Measurements from ENCODE around the gene DBNDD2. TPM values are rescaled to one million over a fixed set of nuclear protein-coding genes. Genes with fewer than 3 reads are reported as not detected.

DBNDD2 gene
- total RNA-seq, 2 experiments from 2014 or later: 13.2 to 15.7 TPM

GRCh38 chr20:45440891-45441685 is 33.0 kb downstream of the DBNDD2 start:
- Mint-ChIP-seq H3K36me3 (ENCODE audit: low read depth) (no peaks in the 10 kb centered on the region), H3K27ac (no peak overlapping the region), H3K4me1 (ENCODE audit: low read depth) (peaks cover 35% of the 10 kb centered on the region), H3K4me3 (no peak overlapping the region), H3K27me3 (peaks cover 12% of the 10 kb centered on the region), H3K9me3 (no peaks in the 10 kb centered on the region)
- intact Hi-C loops (cut with DNase I, micrococcal nuclease): no loop called here
- DNase-seq: no peak
- no peak overlapping the region for H3K27ac ChIP-seq (ENCODE audit: low read depth in 1 of 2, low read length in 2 of 2)
- TF ChIP-seq, protein P1, sequence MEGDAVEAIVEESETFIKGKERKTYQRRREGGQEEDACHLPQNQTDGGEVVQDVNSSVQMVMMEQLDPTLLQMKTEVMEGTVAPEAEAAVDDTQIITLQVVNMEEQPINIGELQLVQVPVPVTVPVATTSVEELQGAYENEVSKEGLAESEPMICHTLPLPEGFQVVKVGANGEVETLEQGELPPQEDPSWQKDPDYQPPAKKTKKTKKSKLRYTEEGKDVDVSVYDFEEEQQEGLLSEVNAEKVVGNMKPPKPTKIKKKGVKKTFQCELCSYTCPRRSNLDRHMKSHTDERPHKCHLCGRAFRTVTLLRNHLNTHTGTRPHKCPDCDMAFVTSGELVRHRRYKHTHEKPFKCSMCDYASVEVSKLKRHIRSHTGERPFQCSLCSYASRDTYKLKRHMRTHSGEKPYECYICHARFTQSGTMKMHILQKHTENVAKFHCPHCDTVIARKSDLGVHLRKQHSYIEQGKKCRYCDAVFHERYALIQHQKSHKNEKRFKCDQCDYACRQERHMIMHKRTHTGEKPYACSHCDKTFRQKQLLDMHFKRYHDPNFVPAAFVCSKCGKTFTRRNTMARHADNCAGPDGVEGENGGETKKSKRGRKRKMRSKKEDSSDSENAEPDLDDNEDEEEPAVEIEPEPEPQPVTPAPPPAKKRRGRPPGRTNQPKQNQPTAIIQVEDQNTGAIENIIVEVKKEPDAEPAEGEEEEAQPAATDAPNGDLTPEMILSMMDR (IDR thresholded peaks at IDR 0.05): no peak
- H3K4me1 ChIP-seq (ENCODE audit: insufficient read depth, low read length): peaks cover 28% of the 10 kb centered on the region
- no peaks in the 10 kb centered on the region for H3K36me3 ChIP-seq (ENCODE audit: insufficient read depth, low read length)
- CTCF ChIA-PET: interaction anchor here (1.8 kb wide), 1 partner anchor 78 kb away, joined by 9 read pairs; the partner anchor contains the start of gene SYS1
- POLR2A ChIA-PET: no interaction called here
- H3K4me3 ChIP-seq (ENCODE audit: low read length): no peak overlapping the region
- no peaks in the 10 kb centered on the region for H3K27me3 ChIP-seq (ENCODE audit: control insufficient read depth in 1 of 2, insufficient read depth in 2 of 2, low read length in 2 of 2)
- no peak for ATAC-seq (ENCODE audit: poor library complexity)
- H3K9me3 ChIP-seq (ENCODE audit: control insufficient read depth in 1 of 2, insufficient read depth in 1 of 2, low read length in 2 of 2): no peaks in the 10 kb centered on the region

DNA sequence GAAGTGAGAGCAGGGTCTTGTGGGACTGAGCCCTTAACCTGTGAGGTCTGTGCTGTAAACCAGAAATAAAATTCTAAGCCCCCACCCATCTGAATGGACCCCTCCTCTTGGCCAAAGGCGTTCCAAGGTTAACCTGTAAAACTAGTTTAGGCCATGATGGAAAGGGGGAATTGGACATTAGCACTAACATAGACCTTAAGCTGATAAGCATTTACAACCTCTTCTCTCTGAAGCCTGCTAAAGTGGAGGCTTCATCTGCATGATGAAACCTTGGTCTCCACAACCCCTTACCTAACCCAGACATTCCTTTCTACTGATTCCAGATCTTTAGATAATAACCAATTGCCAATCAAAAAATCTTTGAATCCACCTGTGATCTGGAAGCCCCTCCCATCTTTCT is 33.7 kb downstream of the DBNDD2 start:
- no peak for DNase-seq
- no peak overlapping the region for H3K4me3 Mint-ChIP-seq
- no peaks in the 10 kb centered on the region for H3K36me3 ChIP-seq (ENCODE audit: insufficient read depth, low read length)
- H3K27ac ChIP-seq (ENCODE audit: low read depth in 1 of 2, low read length in 2 of 2): no peak overlapping the region
- CTCF ChIA-PET: no interaction called here
- TF ChIP-seq, protein P1 (IDR thresholded peaks at IDR 0.05): no peak
- no peak overlapping the region for H3K4me3 ChIP-seq (ENCODE audit: low read length)
- H3K9me3 Mint-ChIP-seq: no peaks in the 10 kb centered on the region
- peaks cover 24% of the 10 kb centered on the region for H3K4me1 ChIP-seq (ENCODE audit: insufficient read depth, low read length)
- peaks cover 0 to 1% of the 10 kb centered on the region in 2 experiments for H3K27me3 ChIP-seq (ENCODE audit: control insufficient read depth in 1 of 2, insufficient read depth in 2 of 2, low read length in 2 of 2)
- no peak overlapping the region for H3K27ac Mint-ChIP-seq
- intact Hi-C loops (cut with DNase I, micrococcal nuclease): no loop called here
- POLR2A ChIA-PET: no interaction called here
- H3K36me3 Mint-ChIP-seq (ENCODE audit: low read depth): no peaks in the 10 kb centered on the region
- H3K9me3 ChIP-seq (ENCODE audit: control insufficient read depth in 1 of 2, insufficient read depth in 1 of 2, low read length in 2 of 2): no peaks in the 10 kb centered on the region
- H3K27me3 Mint-ChIP-seq: peaks cover 16% of the 10 kb centered on the region
- no peak for ATAC-seq (ENCODE audit: poor library complexity)
- peaks cover 36% of the 10 kb centered on the region for H3K4me1 Mint-ChIP-seq (ENCODE audit: low read depth)

DNA sequence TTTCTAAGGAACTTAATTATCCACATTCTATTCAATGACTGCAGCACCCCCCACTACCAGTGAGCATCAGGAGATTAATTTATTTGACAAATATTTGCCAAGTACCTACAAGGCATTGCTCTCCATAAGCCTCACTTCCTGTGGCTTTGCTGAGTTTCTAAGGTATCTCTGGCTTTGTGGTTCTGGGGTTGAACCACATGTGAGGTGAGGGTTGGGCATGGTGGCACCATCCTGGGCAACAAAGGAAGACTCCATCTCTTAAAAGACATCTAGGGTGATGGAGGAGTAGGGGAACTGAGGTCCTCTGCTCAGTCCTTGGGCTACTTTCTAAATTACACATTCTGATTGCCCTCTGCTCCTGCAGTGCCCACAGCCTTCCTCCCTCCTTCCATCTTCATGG is 36.0 kb downstream of the DBNDD2 start:
- Mint-ChIP-seq H3K27me3 (peaks cover 16% of the 10 kb centered on the region), H3K36me3 (ENCODE audit: low read depth) (no peaks in the 10 kb centered on the region), H3K4me3 (no peak overlapping the region), H3K9me3 (no peaks in the 10 kb centered on the region), H3K27ac (no peak overlapping the region), H3K4me1 (ENCODE audit: low read depth) (peaks cover 31% of the 10 kb centered on the region)
- H3K27me3 ChIP-seq (ENCODE audit: control insufficient read depth in 1 of 2, insufficient read depth in 2 of 2, low read length in 2 of 2): peaks cover 0 to 6% of the 10 kb centered on the region in 2 experiments
- intact Hi-C loops (cut with DNase I, micrococcal nuclease): no loop called here
- no peak overlapping the region for H3K4me3 ChIP-seq (ENCODE audit: low read length)
- ATAC-seq (ENCODE audit: poor library complexity) (peak; percentile 91), DNase-seq (peak in 6 of 14 experiments; percentile 21 to 77 (median 40))
- H3K4me1 ChIP-seq (ENCODE audit: insufficient read depth, low read length): peaks cover 19% of the 10 kb centered on the region
- no peak overlapping the region for H3K27ac ChIP-seq (ENCODE audit: low read depth in 1 of 2, low read length in 2 of 2)
- POLR2A ChIA-PET: interaction anchor here (1.5 to 3.2 kb wide), 2 partner anchors 71 to 81 kb away, joined by 3 to 10 read pairs; partner anchors contain the start of gene SYS1
- CTCF ChIA-PET: interaction anchor here (1.8 to 2.7 kb wide), 3 partner anchors 7 to 82 kb away, joined by 6 to 11 read pairs (median 8); partner anchors contain the start of gene SYS1
- no peaks in the 10 kb centered on the region for H3K36me3 ChIP-seq (ENCODE audit: insufficient read depth, low read length)
- TF ChIP-seq, protein P1 (IDR thresholded peaks at IDR 0.05): no peak
- no peaks in the 10 kb centered on the region for H3K9me3 ChIP-seq (ENCODE audit: control insufficient read depth in 1 of 2, insufficient read depth in 1 of 2, low read length in 2 of 2)

Data from CD4-positive, alpha-beta T cell (primary cell).